H1 (cell line): ENCODE measurements around the gene TSN. TPM values are rescaled to one million over a fixed set of nuclear protein-coding genes. Genes with fewer than 3 reads are reported as not detected.

Source experiments
- CTCF ChIA-PET: fragments of 300-600 bp; sonication (Branson Sonifier 250); formaldehyde crosslinking; loops from one replicate; lab custom pipeline; 2021; ENCODE audit not compliant: partially characterized antibody; lab: Charles Lee
- POLR2A ChIA-PET: fragments of 300-600 bp; sonication (Branson Sonifier 250); formaldehyde crosslinking; loops from one replicate; lab custom pipeline; 2021; ENCODE audit warnings: inconsistent platforms; ENCODE audit not compliant: partially characterized antibody; lab: Charles Lee
- DNase-seq, 2 experiments: peaks; one replicate each; pipeline versions ENCODE4 v3.0.0 to v3.0.0-alpha.2; 2010 to 2022; ENCODE audit warnings: low spot score in 2 of 2, low read depth in 1 of 2, mixed read lengths in 1 of 2
- FAIRE-seq: peaks from 2 replicates; lab custom pipeline; 2011; peaks lifted over from hg19 to GRCh38; lab: Jason Lieb, UNC
- H2AFZ ChIP-seq: 2 replicates; pipeline ENCODE4 v1.8.1; 2012; ENCODE audit warnings: low read length, inconsistent platforms
- H2AK5ac ChIP-seq: 2 replicates; pipeline ENCODE4 v1.6.1; 2013; ENCODE audit warnings: low read depth, low read length
- H2BK120ac ChIP-seq: replicated peaks from 2 replicates; pipeline ENCODE3; 2013; ENCODE audit warnings: low read depth, low read length, inconsistent platforms
- H2BK12ac ChIP-seq: 2 replicates; pipeline ENCODE4 v1.6.1; 2013; ENCODE audit warnings: low read depth, low read length
- H2BK15ac ChIP-seq: 2 replicates; pipeline ENCODE4 v1.6.1; 2013; ENCODE audit warnings: low read length
- H2BK20ac ChIP-seq: 2 replicates; pipeline ENCODE4 v1.6.1; 2013; ENCODE audit warnings: low read length
- H2BK5ac ChIP-seq: 2 replicates; pipeline ENCODE4 v1.6.1; 2013; ENCODE audit warnings: low read depth, low read length
- H3K14ac ChIP-seq: 2 replicates; pipeline ENCODE4 v1.6.1; 2013; ENCODE audit warnings: inconsistent platforms; ENCODE audit not compliant: insufficient read length
- H3K18ac ChIP-seq: 2 replicates; pipeline ENCODE4 v1.6.1; 2013; ENCODE audit warnings: low read length; ENCODE audit errors: extremely low read depth
- H3K23ac ChIP-seq: 2 replicates; pipeline ENCODE4 v1.6.1; 2013; ENCODE audit warnings: inconsistent platforms; ENCODE audit not compliant: insufficient read length
- H3K23me2 ChIP-seq: 2 replicates; pipeline ENCODE4 v1.6.1; 2013; ENCODE audit warnings: low read depth, low read length
- H3K27ac ChIP-seq: 2 replicates; pipeline ENCODE4 v1.6.1; 2011; ENCODE audit warnings: low read depth, low read length, inconsistent platforms
- H3K27me3 ChIP-seq, 4 experiments: replicated peaks in 1 of 4; 1 replicate in 1 of 4; 2 replicates in 3 of 4; pipeline versions ENCODE4 v1.6.1 to v1.8.1; 2011 to 2013; ENCODE audit warnings: low read length in 3 of 4, mild to moderate bottlenecking in 3 of 4, inconsistent platforms in 2 of 4, mixed read lengths in 2 of 4, moderate library complexity in 1 of 4; ENCODE audit not compliant: control insufficient read depth in 3 of 4, insufficient read depth in 3 of 4; ENCODE audit errors: extremely low read depth in 1 of 4
- H3K36me3 ChIP-seq, 4 experiments: 2 replicates each; pipeline versions ENCODE4 v1.6.1 to v1.8.1; 2011 to 2013; ENCODE audit warnings: mild to moderate bottlenecking in 4 of 4, low read length in 3 of 4, moderate library complexity in 2 of 4, control low read depth in 1 of 4, inconsistent platforms in 1 of 4; ENCODE audit not compliant: insufficient read depth in 4 of 4, control insufficient read depth in 2 of 4
- H3K4ac ChIP-seq: replicated peaks from 2 replicates; pipeline ENCODE3; 2013; ENCODE audit warnings: low read length, low read depth, mixed read lengths, inconsistent platforms; ENCODE audit not compliant: insufficient read length
- H3K4me1 ChIP-seq, 4 experiments: replicated peaks in 1 of 4; 1 replicate in 1 of 4; 2 replicates in 3 of 4; pipeline versions ENCODE4 v1.6.1 to v1.8.1; 2011 to 2013; ENCODE audit warnings: low read length in 3 of 4, inconsistent platforms in 2 of 4, mixed read lengths in 1 of 4; ENCODE audit not compliant: insufficient read depth in 4 of 4, control insufficient read depth in 3 of 4
- H3K4me2 ChIP-seq, 2 experiments: 2 replicates each; pipeline versions ENCODE4 v1.6.1 to v1.8.1; 2011 to 2013; ENCODE audit warnings: low read depth in 2 of 2, low read length in 2 of 2, control low read depth in 1 of 2, inconsistent platforms in 1 of 2, mild to moderate bottlenecking in 1 of 2; ENCODE audit not compliant: insufficient read depth in 1 of 2
- H3K4me3 ChIP-seq, 4 experiments: fragments of 200-600, 300-600 bp in 1 of 4; sonication (generic), shearing (Covaris generic), sonication (Bioruptor Twin) in 1 of 4; 2 replicates each; pipeline versions ENCODE4 v1.5.1 to v1.8.1; 2011 to 2016; ENCODE audit warnings: low read length in 4 of 4, low read depth in 3 of 4, control low read depth in 2 of 4, inconsistent platforms in 2 of 4, mild to moderate bottlenecking in 2 of 4, mixed read lengths in 1 of 4, moderate library complexity in 1 of 4; ENCODE audit not compliant: insufficient read depth in 2 of 4; ENCODE audit errors: extremely low read depth in 1 of 4
- H3K56ac ChIP-seq: replicated peaks from 2 replicates; pipeline ENCODE3; 2013; ENCODE audit warnings: low read depth, mild to moderate bottlenecking, mixed read lengths, low read length, inconsistent platforms; ENCODE audit not compliant: insufficient read length
- H3K79me1 ChIP-seq: 2 replicates; pipeline ENCODE4 v1.6.1; 2013; ENCODE audit warnings: low read depth, low read length, control low read depth
- H3K79me2 ChIP-seq, 2 experiments: 2 replicates each; pipeline versions ENCODE4 v1.6.1 to v1.8.1; 2012 to 2013; ENCODE audit warnings: low read length in 2 of 2, mild to moderate bottlenecking in 2 of 2, inconsistent platforms in 1 of 2; ENCODE audit not compliant: insufficient read depth in 2 of 2, control insufficient read depth in 1 of 2
- H3K9ac ChIP-seq, 4 experiments: replicated peaks in 1 of 4; 1 replicate in 1 of 4; 2 replicates in 3 of 4; pipeline versions ENCODE4 v1.6.1 to v1.8.1; 2011 to 2013; ENCODE audit warnings: low read depth in 3 of 4, low read length in 3 of 4, control low read depth in 2 of 4, mild to moderate bottlenecking in 2 of 4, moderate library complexity in 2 of 4, inconsistent platforms in 1 of 4; ENCODE audit errors: extremely low read depth in 1 of 4
- H3K9me3 ChIP-seq, 2 experiments: 2 replicates each; pipeline versions ENCODE4 v1.6.1 to v1.8.1; 2012 to 2013; ENCODE audit warnings: mild to moderate bottlenecking in 2 of 2, moderate library complexity in 2 of 2, control low read depth in 1 of 2, inconsistent platforms in 1 of 2, low read depth in 1 of 2, low read length in 1 of 2, mixed read lengths in 1 of 2; ENCODE audit not compliant: insufficient read depth in 2 of 2
- H4K20me1 ChIP-seq, 2 experiments: replicated peaks in 1 of 2; 2 replicates each; pipeline versions ENCODE3 to v1.8.1; 2011 to 2013; ENCODE audit warnings: inconsistent platforms in 2 of 2, low read length in 2 of 2, mild to moderate bottlenecking in 1 of 2; ENCODE audit not compliant: insufficient read depth in 2 of 2, control insufficient read depth in 1 of 2
- H4K5ac ChIP-seq: 2 replicates; pipeline ENCODE4 v1.6.1; 2013; ENCODE audit warnings: low read length, low read depth, mixed read lengths, inconsistent platforms; ENCODE audit not compliant: insufficient read length
- H4K8ac ChIP-seq: 2 replicates; pipeline ENCODE4 v1.8.0; 2013; ENCODE audit warnings: mild to moderate bottlenecking, moderate library complexity, low read length, inconsistent platforms; ENCODE audit not compliant: insufficient read depth; ENCODE audit errors: extremely low read depth
- H4K91ac ChIP-seq: replicated peaks from 2 replicates; pipeline ENCODE3; 2013; ENCODE audit warnings: low read length, mixed read lengths, inconsistent platforms; ENCODE audit not compliant: insufficient read length
- FOSL1 ChIP-seq: IDR thresholded peaks from 2 replicates; pipeline ENCODE4 v1.6.1; 2011; ENCODE audit warnings: mild to moderate bottlenecking, low read depth, low read length, moderate library complexity; ENCODE audit not compliant: insufficient read depth
- NRF1 ChIP-seq: IDR thresholded peaks from 2 replicates; pipeline ENCODE4 v1.6.1; 2011; ENCODE audit warnings: mild to moderate bottlenecking, low read depth, low read length, improper control_type of control experiment
- PHF8 ChIP-seq: fragments of 200-600 bp; sonication (generic); conservative IDR thresholded peaks from 2 replicates; pipeline ENCODE4 v1.7.1; 2012; ENCODE audit warnings: low read depth, mild to moderate bottlenecking, inconsistent platforms, low read length, moderate library complexity
- SIN3A ChIP-seq, 2 experiments: IDR thresholded peaks in 1 of 2; conservative IDR thresholded peaks in 1 of 2; 2 replicates each; pipeline ENCODE4 v1.6.1; 2011 to 2012; ENCODE audit warnings: low read length in 2 of 2, improper control_type of control experiment in 1 of 2, low read depth in 1 of 2, mild to moderate bottlenecking in 1 of 2
- WGBS, 2 experiments: shearing (Covaris generic) in 1 of 2; methylation state at CpG; one replicate each; pipeline versions ENCODE4 v1.1.6 to v1.1.7; 2013 to 2015; ENCODE audit warnings: low lambda C conversion rate in 2 of 2, mixed read lengths in 2 of 2, inconsistent platforms in 1 of 2, low coverage in 1 of 2, missing lambda C conversion rate in 1 of 2; ENCODE audit not compliant: insufficient replicate concordance in 2 of 2, insufficient coverage in 1 of 2, insufficient read length in 1 of 2; ENCODE audit errors: extremely low coverage in 1 of 2, missing lambda C conversion rate in 1 of 2; 5-methylcytosine and 5-hydroxymethylcytosine counted together
- polyA plus RNA-seq, 7 experiments: library from polyadenylated mRNA; depleted of rRNA in 3 of 7; stranded (reverse) in 5 of 7; unstranded in 2 of 7; fragments of >200 nt in 5 of 7; fragments of 200-250 nt in 2 of 7; gene quantifications; 1 replicate in 5 of 7; 2 replicates in 1 of 7; 4 replicates in 1 of 7; pipeline versions ENCODE4 v1.2.1 to v1.2.3, GENCODE V29; 2011 to 2013; ENCODE audit warnings: missing spikeins in 2 of 7, mixed read lengths in 2 of 7
- total RNA-seq: library from RNA; stranded (reverse); fragmentation: NEBNext Ultra II Directional; extraction: Animal tissue kit (Norgen Biotek cat#: 25700); gene quantifications from 2 replicates; pipeline ENCODE4 v1.2.1, GENCODE V29; 2021

The TSN gene
- total and polyA plus RNA-seq, 2 of the 8 experiments (the other 6 are each of a cell fraction or from before 2014, with no cell fraction given): 44.4 to 96.1 TPM

- H3K23me2 ChIP-seq: no peaks in the 10 kb centered on the region
- H3K14ac ChIP-seq: no peak overlapping the region
- no peak overlapping the region for H3K56ac ChIP-seq
- H2BK15ac ChIP-seq: no peak overlapping the region; the same call in 1 of the 2 replicates
- H3K36me3 ChIP-seq: no peaks in the 10 kb centered on the region
- peak overlapping the region; percentile 93 for H2BK120ac ChIP-seq
- H3K4me1 ChIP-seq: peaks cover 2 to 18% (median 12%) of the 10 kb centered on the region in 4 experiments; a peak in 5 of 7 replicates
- no peaks in the 10 kb centered on the region for H3K79me2 ChIP-seq
- FAIRE-seq (no peak), DNase-seq (no peak)
- 0 out of 2 replicates have a peak overlapping the region, but pooled peaks have one; percentile 4 for H3K27ac ChIP-seq
- H3K9ac ChIP-seq: no peak overlapping the region
- TF ChIP-seq PHF8 (no peak), NRF1 (no peak), FOSL1 (no peak), SIN3A (conservative IDR thresholded peaks at IDR 0.05 in 1 of 2, IDR thresholded peaks at IDR 0.05 in 1 of 2; ENCODE audit: low read depth in 1 of 2, low read length in 2 of 2) (no peak)
- H4K20me1 ChIP-seq: no peaks in the 10 kb centered on the region
- ChIA-PET POLR2A (interaction anchor here (0.7 to 2.3 kb wide), 5 partner anchors 9 to 44 kb away, joined by 3 to 14 read pairs (median 3); no protein-coding TSS in a partner anchor), CTCF (interaction anchor here (1.0 to 1.4 kb wide), 3 partner anchors 8 to 297 kb away, joined by 3 to 7 read pairs (median 3); no protein-coding TSS in a partner anchor)
- no peak overlapping the region for H4K8ac ChIP-seq
- peak overlapping the region; percentile 43; the same call in 1 of the 2 replicates for H2AFZ ChIP-seq
- H3K4me2 ChIP-seq: peak overlapping the region; percentile 0 to 26; a peak in 2 of 4 replicates
- H3K79me1 ChIP-seq: no peaks in the 10 kb centered on the region
- peak overlapping the region; percentile 95; the same call in 1 of the 2 replicates for H3K18ac ChIP-seq
- H3K4ac ChIP-seq: no peak overlapping the region
- H2AK5ac ChIP-seq: no peak overlapping the region
- no peaks in the 10 kb centered on the region for H3K9me3 ChIP-seq
- H4K91ac ChIP-seq: peak overlapping the region; percentile 79
- 75% methylated on average over 2 of the region's 2 CpGs; no CpG with 5 or more reads in 1 of the 2 experiments for WGBS, 2 experiments
- H3K23ac ChIP-seq: no peak overlapping the region
- peak overlapping the region; percentile 63; the same call in 1 of the 2 replicates for H2BK5ac ChIP-seq
- H2BK20ac ChIP-seq: peak overlapping the region; percentile 24
- peak overlapping the region; percentile 92 for H2BK12ac ChIP-seq
- H3K27me3 ChIP-seq: no peaks in the 10 kb centered on the region
- H4K5ac ChIP-seq: peak overlapping the region; percentile 82
- no peak overlapping the region for H3K4me3 ChIP-seq
Measured at GRCh38 chr2:121803503-121803902, 48.1 kb downstream of the TSN start.
